Colonic mucosa (tissue), 4 donors: ENCODE results near the gene MICA. TPM values are rescaled to one million over a fixed set of nuclear protein-coding genes. Genes with fewer than 3 reads are reported as not detected.
"Not testable (repeated sequence)": the region's sequence is repeated elsewhere in the genome, so short reads cannot be mapped to it uniquely, and the experiment has no call there.

Experiments used
- DNase-seq: peaks from one replicate; pipeline ENCODE4 v3.0.0-alpha.2; 2020
- H3K27ac ChIP-seq: fragments of 200-600 bp; one replicate; pipeline ENCODE4 v1.8.0; 2021
- H3K27me3 ChIP-seq: fragments of 200-600 bp; one replicate; pipeline ENCODE4 v1.8.0; 2021
- H3K36me3 ChIP-seq: fragments of 200-600 bp; one replicate; pipeline ENCODE4 v1.8.0; 2021
- H3K4me1 ChIP-seq: fragments of 200-600 bp; one replicate; pipeline ENCODE4 v1.8.0; 2021; ENCODE audit warnings: mild to moderate bottlenecking
- H3K4me3 ChIP-seq: fragments of 200-600 bp; one replicate; pipeline ENCODE4 v1.8.0; 2021
- H3K9ac ChIP-seq, 2 donors: one replicate each; pipeline ENCODE4 v1.7.0; 2013; ENCODE audit warnings: control low read depth in 2 of 2, low read depth in 2 of 2, low read length in 2 of 2
- H3K9me3 ChIP-seq: fragments of 200-600 bp; one replicate; pipeline ENCODE4 v1.8.0; 2021
- intact Hi-C: fragments of 100-400 bp; cut with DNase I; formaldehyde crosslinking; loops from one replicate; pipeline ENCODE4 v1.14.1; 2022
- total RNA-seq, 2 donors: library from RNA; stranded (reverse); fragmentation: NEBNext Ultra II Directional in 1 of 2; extraction: Animal tissue kit (Norgen Biotek cat#: 25700) in 1 of 2; gene quantifications; one replicate each; pipeline ENCODE4 v1.2.1, GENCODE V29; 2021
- TF ChIP-seq, protein P1 (sequence below): fragments of 200-600 bp; IDR thresholded peaks from one replicate; pipeline ENCODE4 v1.8.0; 2022; ENCODE audit warnings: antibody characterized with exemption, mild to moderate bottlenecking
- donor health status: healthy.
- donor health status: DM: no; HTN: no; CAD: no.
- donor health status: DM: no; HTN: no; CAD: no.

Gene MICA
- total RNA-seq, 2 donors from 2014 or later, result 15.0 to 26.7 TPM

GRCh38 chr6:31405996-31406395, 2.6 kb downstream of the MICA start:
- Histone ChIP-seq H3K27ac (no peak overlapping the region), H3K4me1 (peaks cover 7% of the 10 kb centered on the region)
- TF ChIP-seq, protein P1, sequence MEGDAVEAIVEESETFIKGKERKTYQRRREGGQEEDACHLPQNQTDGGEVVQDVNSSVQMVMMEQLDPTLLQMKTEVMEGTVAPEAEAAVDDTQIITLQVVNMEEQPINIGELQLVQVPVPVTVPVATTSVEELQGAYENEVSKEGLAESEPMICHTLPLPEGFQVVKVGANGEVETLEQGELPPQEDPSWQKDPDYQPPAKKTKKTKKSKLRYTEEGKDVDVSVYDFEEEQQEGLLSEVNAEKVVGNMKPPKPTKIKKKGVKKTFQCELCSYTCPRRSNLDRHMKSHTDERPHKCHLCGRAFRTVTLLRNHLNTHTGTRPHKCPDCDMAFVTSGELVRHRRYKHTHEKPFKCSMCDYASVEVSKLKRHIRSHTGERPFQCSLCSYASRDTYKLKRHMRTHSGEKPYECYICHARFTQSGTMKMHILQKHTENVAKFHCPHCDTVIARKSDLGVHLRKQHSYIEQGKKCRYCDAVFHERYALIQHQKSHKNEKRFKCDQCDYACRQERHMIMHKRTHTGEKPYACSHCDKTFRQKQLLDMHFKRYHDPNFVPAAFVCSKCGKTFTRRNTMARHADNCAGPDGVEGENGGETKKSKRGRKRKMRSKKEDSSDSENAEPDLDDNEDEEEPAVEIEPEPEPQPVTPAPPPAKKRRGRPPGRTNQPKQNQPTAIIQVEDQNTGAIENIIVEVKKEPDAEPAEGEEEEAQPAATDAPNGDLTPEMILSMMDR, result no peak

DNA sequence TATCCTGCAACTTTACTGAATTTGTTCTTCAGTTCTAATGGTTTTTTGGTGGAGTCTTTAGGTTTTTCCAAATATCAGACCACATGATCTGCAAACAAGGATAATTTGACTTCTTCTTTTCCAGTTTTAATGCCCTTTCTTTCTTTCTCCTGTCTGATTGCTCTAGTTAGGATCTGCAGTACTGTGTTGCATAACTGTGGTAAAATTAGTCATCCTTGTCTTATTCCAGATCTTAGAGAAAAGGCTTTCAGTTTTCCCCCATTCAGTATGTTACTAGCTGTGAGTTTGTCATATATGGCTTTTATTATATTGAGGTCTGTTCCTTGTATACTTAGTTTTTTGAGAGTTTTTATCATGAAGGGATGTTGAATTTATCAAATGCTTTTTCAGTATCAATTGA, 4.3 kb downstream of the MICA start:
- no peak for DNase-seq
- Histone ChIP-seq H3K27ac (no peak overlapping the region), H3K9me3 (no peaks in the 10 kb centered on the region), H3K4me1 (no peaks in the 10 kb centered on the region), H3K4me3 (no peak overlapping the region), H3K9ac (no peak overlapping the region), H3K36me3 (no peaks in the 10 kb centered on the region), H3K27me3 (no peaks in the 10 kb centered on the region)
- intact Hi-C loops, result no loop called here
- TF ChIP-seq, protein P1, result no peak

More at GRCh38 chr6:31405996-31406395, 2.6 kb downstream of the MICA start:
- intact Hi-C loops, result no loop called here
- H3K9ac ChIP-seq, result no peak overlapping the region
- H3K27me3 ChIP-seq, result no peaks in the 10 kb centered on the region
- H3K36me3 ChIP-seq, result no peaks in the 10 kb centered on the region
- H3K4me3 ChIP-seq, result no peak overlapping the region
- no peak for DNase-seq
- no peaks in the 10 kb centered on the region for H3K9me3 ChIP-seq

DNA sequence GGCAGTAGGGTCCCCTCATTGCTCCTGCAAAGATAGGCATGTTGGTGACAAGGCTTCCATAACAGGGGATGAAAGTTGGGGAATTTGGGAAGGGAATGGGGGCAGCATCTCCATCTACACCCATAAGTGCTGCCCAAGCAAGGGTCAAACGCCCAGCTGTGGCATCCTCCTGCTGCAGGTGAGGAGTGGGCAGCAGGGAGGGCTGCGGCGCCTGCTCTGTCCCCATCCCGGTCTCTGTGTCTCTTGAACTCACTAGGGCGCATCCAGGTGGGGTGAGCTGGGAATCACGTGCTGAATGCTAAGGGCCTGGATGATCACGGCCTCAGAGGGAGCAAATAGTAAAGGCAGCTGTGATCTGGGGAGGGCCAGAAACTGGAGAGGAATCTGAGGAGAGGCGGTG, 9.1 kb downstream of the MICA start:
- no peaks in the 10 kb centered on the region for H3K9me3 ChIP-seq
- no peaks in the 10 kb centered on the region for H3K36me3 ChIP-seq
- DNase-seq, result no peak
- intact Hi-C loops, result no loop called here
- H3K9ac ChIP-seq, result no peak overlapping the region
- H3K27ac ChIP-seq, result no peak overlapping the region
- H3K27me3 ChIP-seq, result no peaks in the 10 kb centered on the region
- no peaks in the 10 kb centered on the region for H3K4me1 ChIP-seq
- TF ChIP-seq, protein P1, result no peak
- no peak overlapping the region for H3K4me3 ChIP-seq

DNA sequence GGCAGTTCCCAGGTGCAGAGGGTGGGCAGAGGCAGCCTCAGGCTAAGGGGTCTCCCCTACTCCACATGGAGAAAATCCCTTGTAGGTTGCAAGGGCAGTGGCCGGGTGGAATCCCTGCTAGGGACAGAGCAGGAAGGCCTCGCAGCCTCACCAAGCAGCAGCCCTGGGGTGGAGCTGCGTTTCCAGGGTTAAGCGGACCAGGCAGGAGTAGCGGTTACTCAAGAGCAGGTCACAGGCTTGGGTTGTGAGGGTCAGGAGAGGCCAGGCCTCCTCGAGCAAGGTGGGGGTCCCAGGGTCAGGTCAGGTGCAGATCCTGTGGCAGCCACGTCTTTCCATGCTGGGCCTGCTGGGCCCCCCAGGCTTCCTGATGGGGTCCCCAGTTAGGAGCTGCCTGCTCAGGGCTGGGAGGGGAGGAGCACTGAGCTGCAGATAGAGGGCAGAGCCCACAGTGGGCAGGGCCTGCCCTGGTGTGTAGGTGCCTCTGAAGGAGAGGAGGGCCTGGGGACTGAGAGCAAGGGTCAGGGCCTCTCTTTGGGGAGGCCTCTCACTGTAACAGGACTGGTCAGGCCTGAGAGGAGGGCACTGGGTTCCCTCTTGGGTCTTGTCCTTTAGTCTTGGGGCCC, 10.9 kb downstream of the MICA start:
- H3K9ac ChIP-seq, H3K27me3 ChIP-seq, H3K4me1 ChIP-seq, H3K9me3 ChIP-seq, intact Hi-C loops, H3K27ac ChIP-seq, DNase-seq, H3K4me3 ChIP-seq, H3K36me3 ChIP-seq: not testable (repeated sequence)

DNA sequence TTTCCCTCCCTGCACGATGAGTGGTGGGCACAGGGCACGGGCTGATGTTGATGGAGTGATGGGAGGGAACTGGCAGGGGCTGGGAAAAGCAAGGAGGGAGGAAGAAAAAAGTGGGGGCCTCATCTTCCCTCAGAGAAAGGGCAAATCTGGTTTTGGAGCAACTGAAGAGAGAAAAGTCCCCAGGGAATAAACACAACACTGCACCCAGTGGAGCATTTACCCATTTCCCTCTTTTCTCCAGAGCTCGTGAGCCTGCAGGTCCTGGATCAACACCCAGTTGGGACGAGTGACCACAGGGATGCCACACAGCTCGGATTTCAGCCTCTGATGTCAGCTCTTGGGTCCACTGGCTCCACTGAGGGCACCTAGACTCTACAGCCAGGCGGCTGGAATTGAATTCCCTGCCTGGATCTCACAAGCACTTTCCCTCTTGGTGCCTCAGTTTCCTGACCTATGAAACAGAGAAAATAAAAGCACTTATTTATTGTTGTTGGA, 11.4 kb downstream of the MICA start:
- TF ChIP-seq, protein P1, result no peak
- intact Hi-C loops, result no loop called here
- no peaks in the 10 kb centered on the region for H3K27me3 ChIP-seq
- H3K9ac ChIP-seq, result no peak overlapping the region
- no peak overlapping the region for H3K27ac ChIP-seq
- H3K4me1 ChIP-seq, result no peaks in the 10 kb centered on the region
- no peak for DNase-seq
- no peak overlapping the region for H3K4me3 ChIP-seq
- H3K36me3 ChIP-seq, result no peaks in the 10 kb centered on the region
- H3K9me3 ChIP-seq, result no peaks in the 10 kb centered on the region

GRCh38 chr6:31416394-31417014, 13.1 kb downstream of the MICA start:
- H3K4me3 ChIP-seq, result no peak overlapping the region
- no peak overlapping the region for H3K27ac ChIP-seq
- H3K36me3 ChIP-seq, result no peaks in the 10 kb centered on the region
- intact Hi-C loops, result no loop called here
- no peaks in the 10 kb centered on the region for H3K9me3 ChIP-seq
- TF ChIP-seq, protein P1, result no peak
- no peaks in the 10 kb centered on the region for H3K27me3 ChIP-seq
- DNase-seq, result no peak
- H3K4me1 ChIP-seq, result no peaks in the 10 kb centered on the region
- H3K9ac ChIP-seq, result no peak overlapping the region
